GM19468 (cell line): Measurements from ENCODE around the gene VSIG1.

Source experiments
- ATAC-seq: cut with Tn5 transposase; IDR thresholded peaks from one replicate; pipeline ENCODE4 v1.9.1; 2021; ENCODE audit warnings: mild to moderate bottlenecking, moderate library complexity, moderate number of reproducible peaks; ENCODE audit not compliant: unreplicated experiment; ENCODE audit errors: extremely low read depth

The VSIG1 gene

GRCh38 chrX:108059801-108060200, 14.9 kb downstream of the VSIG1 start:
- no peak for ATAC-seq

DNA sequence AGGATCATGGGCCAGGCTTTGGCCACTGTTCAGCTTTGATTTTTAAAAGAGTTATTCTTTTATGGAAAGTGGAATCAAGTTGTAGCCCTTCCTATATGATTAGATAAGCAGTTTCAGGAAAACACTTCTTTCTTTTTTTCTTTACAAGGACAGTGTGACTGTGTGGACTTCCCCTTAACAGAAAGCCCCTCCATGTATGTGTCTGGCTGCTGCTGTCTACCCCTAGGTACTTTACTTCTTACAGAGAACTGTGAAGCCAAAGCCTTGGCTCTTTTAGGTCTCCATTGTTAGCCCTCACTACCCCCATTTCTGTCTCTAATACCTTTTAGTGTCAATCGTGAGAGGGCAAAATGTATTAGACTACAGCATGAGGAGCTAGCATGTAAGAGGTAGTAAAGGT, 19.1 kb downstream of the VSIG1 start:
- no peak for ATAC-seq

DNA sequence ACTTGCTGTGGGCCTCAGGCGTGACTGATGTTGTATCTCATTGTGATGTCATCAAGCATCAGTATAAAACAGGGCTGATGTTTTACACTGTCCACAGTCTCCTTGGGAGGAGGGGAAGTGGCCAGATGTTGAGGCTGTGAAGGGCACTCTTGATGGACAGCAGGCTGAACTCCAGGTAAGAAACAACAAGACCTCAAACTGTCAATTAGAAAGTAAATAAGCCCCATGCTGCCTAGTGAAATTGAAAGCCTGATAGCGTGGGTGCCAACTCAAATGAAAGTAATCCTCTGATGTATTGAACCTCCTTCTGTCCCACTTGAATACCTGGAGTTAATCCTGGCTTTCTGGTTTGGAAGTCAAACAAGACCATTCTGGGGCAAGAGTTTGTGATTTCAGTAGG, 19.7 kb downstream of the VSIG1 start:
- ATAC-seq = no peak

DNA sequence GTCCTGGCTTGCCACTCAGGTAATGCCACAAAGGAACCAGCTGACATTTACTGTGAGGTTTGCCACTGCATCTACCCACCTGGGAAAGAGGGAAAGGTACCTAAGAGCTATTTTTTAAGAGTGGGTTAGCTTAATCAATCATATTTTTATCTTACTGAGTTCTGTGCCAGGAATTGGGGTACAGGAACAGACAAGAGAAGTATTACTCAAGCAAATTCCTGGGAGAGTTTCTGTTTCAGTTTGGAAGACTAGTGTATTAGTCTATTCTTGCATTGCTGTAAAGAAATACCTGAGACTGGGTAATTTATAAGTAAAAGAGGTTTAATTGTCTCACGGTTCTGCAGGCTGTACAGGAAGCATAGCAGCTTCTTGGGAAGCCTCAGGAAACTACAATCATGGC, 23.3 kb downstream of the VSIG1 start:
- ATAC-seq = no peak

DNA sequence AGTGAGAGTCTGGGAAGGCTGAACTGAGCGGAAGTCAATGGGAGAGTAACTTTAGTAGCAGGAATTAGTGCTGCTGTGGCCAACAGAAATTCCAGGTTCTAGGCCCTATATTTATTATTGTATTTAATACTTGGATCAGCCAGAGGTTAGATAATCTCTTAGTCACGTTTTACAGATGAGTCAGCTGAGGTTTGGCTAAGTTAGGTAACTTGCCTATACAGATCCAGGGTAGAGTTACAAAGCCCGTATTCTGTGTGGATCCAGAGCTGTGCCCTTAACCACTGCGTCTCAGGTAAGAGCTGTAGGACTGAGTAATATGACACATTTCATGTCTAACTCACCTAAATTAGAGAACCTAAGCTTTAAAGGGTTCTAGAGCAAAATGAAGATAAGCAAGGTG, 26.0 kb downstream of the VSIG1 start:
- ATAC-seq = no peak

DNA sequence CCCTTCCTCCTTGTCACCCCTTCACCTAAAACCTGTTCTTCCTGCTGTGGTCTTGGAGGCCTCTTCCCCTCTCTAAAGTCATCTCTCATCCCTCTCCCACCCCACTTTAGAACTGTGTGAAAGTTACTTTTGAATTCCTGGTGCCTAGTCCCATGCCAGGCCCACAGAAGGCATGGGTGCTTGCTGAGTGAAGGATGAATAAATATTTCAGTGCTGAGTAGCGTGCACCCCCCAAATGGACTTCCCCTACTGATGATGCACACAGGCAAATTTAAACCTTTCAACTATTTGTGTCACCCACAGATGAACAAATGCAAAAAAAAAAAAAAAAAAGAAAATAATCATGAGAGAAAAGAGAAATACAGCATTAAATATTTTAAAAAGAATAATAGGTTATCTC, 26.7 kb downstream of the VSIG1 start:
- ATAC-seq = no peak

DNA sequence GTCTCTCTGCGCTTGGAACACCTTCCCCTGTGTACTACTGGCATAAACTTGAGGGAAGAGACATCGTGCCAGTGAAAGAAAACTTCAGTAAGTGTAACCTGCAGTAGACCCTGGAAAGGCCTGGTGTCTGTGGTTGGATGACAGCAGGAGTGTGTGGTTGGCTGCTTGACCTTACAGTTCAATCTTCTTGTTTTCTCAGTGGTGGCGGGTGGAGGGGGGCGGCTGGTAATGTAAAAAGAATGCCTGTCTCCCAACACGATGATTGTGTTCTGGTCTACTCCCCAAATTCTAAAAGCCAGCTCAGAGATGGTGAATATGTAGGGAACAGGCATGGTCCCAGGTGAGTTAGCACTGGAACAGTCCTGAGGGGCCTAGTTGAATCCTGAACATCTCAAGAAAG, 27.9 kb downstream of the VSIG1 start:
- no peak for ATAC-seq

DNA sequence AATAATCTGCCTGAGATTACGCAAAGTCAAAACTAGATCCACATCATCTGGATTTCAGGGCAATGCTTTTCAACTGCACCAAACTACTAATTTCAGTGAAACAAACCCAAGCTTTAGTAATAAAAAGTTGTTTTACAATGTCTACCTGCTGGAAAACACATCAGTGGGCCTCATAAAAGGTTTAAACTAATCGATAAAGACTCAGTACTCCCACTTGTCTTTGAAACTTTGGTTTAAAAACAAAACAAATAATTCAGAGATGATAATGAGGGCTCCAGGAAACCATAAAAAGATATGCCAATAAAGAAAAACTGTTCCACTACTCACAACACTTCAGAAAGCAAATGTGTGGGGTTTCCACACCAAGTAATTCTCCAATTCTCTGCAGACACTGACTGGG, 36.2 kb downstream of the VSIG1 start:
- no peak for ATAC-seq

GRCh38 chrX:108087792-108088191, 42.9 kb downstream of the VSIG1 start:
- no peak for ATAC-seq

- ATAC-seq = no peak
Measured at GRCh38 chrX:108088511-108088910, 43.6 kb downstream of the VSIG1 start.

GRCh38 chrX:108090491-108091263, 45.8 kb downstream of the VSIG1 start:
- no peak for ATAC-seq

- ATAC-seq = peak; percentile 98
Measured at GRCh38 chrX:108091264-108091877, 46.5 kb downstream of the VSIG1 start, which contains the start of the genes ATG4A and PSMD10. Gene ATG4A (plus strand): TSS chrX:108091778. CDS start chrX:108091827, 49 bp downstream. Gene PSMD10 (minus strand): TSS chrX:108091542. CDS start chrX:108091520, 22 bp downstream.

GRCh38 chrX:108091878-108092291, 47.0 kb downstream of the VSIG1 start:
- ATAC-seq = peak; percentile 3

DNA sequence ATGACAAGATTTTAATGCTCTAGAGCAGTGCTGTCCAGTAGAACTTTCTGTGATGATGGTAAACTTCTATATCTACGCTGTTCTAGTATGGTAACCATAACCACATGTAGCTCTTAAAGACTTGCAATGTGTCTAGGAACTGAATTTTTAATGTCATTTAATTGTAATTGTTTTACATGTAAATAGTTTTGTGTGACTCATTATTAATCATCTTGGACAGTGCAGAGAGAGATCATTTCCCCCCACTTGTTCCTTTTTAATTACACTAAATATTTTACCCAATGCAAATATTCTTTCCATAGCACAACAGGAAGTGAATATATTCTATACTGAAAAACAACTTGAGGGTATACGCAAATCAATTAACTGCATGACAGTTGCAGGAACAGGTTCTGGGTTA, 52.5 kb downstream of the VSIG1 start:
- ATAC-seq = no peak

DNA sequence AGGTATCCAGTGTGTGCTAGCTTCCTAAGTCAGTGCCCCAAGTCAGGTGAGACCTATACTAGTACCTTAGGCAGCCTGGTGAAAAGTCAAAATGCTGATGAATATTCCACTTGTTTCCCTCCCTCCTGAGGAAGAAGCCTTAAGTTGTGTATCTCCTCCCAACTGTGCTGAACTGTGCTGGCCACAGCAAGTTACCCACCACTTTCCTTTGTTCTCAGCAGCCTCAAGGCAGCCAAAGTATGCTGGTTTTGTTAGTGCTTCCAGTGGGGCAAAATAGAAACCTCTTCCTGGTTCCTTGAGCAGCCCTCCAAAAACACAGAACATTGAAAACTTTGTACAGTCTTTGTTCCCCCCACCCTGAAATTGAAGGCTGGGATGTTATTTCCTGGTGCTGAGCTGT, 60.6 kb downstream of the VSIG1 start:
- no peak for ATAC-seq

- no peak for ATAC-seq
Measured at GRCh38 chrX:108114541-108114940, 69.7 kb downstream of the VSIG1 start.

DNA sequence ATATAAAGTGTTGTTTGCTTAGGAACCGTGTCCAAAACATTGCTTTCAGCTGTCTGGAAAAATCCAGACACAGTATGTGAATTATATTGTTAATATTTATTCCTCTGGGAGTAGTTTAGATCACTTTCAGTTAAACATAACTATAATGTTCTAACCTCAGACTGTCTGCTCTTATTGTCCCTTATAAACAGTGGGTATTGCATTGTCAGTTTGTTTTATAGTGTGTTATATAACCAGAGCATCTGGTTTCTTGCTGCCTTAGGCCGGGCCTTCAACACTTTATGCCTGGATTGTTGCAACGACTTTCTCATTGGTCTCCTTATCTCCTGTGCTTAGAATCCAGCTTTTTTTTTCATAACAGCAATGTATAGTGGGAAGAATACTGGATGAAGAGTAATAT, 73.1 kb downstream of the VSIG1 start:
- ATAC-seq = no peak

- no peak for ATAC-seq
Measured at GRCh38 chrX:108121291-108121690, 76.4 kb downstream of the VSIG1 start.

GRCh38 chrX:108122748-108123147, 77.9 kb downstream of the VSIG1 start:
- no peak for ATAC-seq

DNA sequence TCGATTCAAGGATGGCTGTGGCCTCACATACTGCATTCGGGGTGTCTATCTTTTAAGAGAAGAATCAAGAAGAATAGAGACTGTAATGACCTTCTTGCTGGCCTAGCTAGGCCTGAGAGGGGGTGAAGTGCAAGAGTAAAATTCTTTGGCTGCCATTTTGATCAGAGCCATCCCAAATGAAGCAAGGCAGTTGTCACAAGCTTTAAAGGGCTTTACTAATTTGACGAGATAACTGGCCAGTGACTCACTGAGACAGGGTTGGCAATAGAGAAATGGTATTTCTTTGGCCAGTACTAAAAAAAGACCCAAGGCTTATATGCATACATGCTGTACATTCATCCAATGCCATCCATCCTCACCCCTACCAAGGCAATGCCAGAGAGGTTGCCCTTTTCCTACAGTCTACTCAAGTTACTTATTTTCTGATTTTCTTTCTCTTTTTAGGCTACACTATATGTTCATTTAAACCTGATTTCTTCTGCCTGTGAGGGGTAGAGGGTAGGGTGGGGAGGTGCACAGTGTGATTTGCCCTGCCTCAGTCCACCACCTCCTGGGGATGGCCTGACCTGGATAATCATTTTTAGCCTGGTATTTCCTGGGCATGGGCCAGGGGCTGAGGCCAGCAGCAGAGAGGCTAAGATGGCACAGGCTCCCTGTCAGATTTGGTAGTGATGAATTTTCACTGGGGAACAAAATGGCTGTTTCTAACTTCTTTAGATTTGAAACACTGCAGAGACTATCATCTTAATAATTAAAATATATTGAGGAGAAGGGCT, 78.9 kb downstream of the VSIG1 start:
- no peak for ATAC-seq

- ATAC-seq = no peak
Measured at GRCh38 chrX:108126661-108127060, 81.8 kb downstream of the VSIG1 start.
